Esophagus squamous epithelium (tissue), 5 donors: Measurements from ENCODE around the gene CA9. TPM values are rescaled to one million over a fixed set of nuclear protein-coding genes. Genes with fewer than 3 reads are reported as not detected.

Experiments used
- DNase-seq: peaks from one replicate; lab custom pipeline; 2025; lab: John Stamatoyannopoulos, UW
- H3K27ac ChIP-seq, 4 donors: fragments of 200-600 bp; sonication (generic); one replicate each; pipeline ENCODE4 v1.5.1; 2016 to 2019; ENCODE audit warnings: mild to moderate bottlenecking in 1 of 4
- H3K27me3 ChIP-seq, 4 donors: fragments of 200-600 bp; sonication (generic); 1 replicate in 3 of 4; 2 replicates in 1 of 4; pipeline versions ENCODE4 v1.5.1 to v1.6.0; 2017 to 2021; ENCODE audit warnings: antibody characterized with exemption in 1 of 4
- H3K36me3 ChIP-seq, 3 donors: fragments of 200-600 bp; sonication (generic); one replicate each; pipeline ENCODE4 v1.5.1; 2016 to 2019
- H3K4me1 ChIP-seq, 3 donors: fragments of 200-600 bp; sonication (generic); one replicate each; pipeline ENCODE4 v1.5.1; 2017 to 2019
- H3K4me3 ChIP-seq, 4 donors: fragments of 200-600 bp; sonication (generic); 1 replicate in 3 of 4; 2 replicates in 1 of 4; pipeline ENCODE4 v1.5.1; 2016 to 2019; ENCODE audit warnings: mild to moderate bottlenecking in 2 of 4, moderate library complexity in 1 of 4
- H3K9me3 ChIP-seq, 3 donors: fragments of 200-600 bp; sonication (generic); one replicate each; pipeline ENCODE4 v1.5.1; 2016 to 2019
- POLR2A ChIP-seq, 4 donors: fragments of 450-650 bp; IDR thresholded peaks; one replicate each; pipeline ENCODE4 v1.6.1; 2017; ENCODE audit warnings: antibody characterized with exemption in 4 of 4, mild to moderate bottlenecking in 4 of 4, moderate library complexity in 3 of 4
- WGBS, 2 donors: methylation state at CpG; one replicate each; pipeline ENCODE4 v1.1.5; 2018; 5-methylcytosine and 5-hydroxymethylcytosine counted together
- intact Hi-C: fragments of 100-400 bp; cut with DNase I; formaldehyde crosslinking; loops from one replicate; pipeline ENCODE4 v1.15.0; 2022
- total RNA-seq, 4 donors: library from RNA; depleted of rRNA; stranded (reverse); fragments of >200 nt; gene quantifications; one replicate each; pipeline ENCODE4 v1.1.0, GENCODE V29; 2016
- TF ChIP-seq, protein P1 (sequence below), 6 experiments: fragments of 450-650 bp in 4 of 6; fragments of 200-600 bp in 2 of 6; sonication (generic) in 2 of 6; IDR thresholded peaks; one replicate each; pipeline ENCODE4 v1.5.1; 2016 to 2019; ENCODE audit warnings: antibody characterized with exemption in 6 of 6, mild to moderate bottlenecking in 4 of 6, moderate library complexity in 4 of 6
- donor health status: DM: yes; HTN: yes; CAD: no.

Gene CA9
- total RNA-seq, 4 donors from 2014 or later = 2.2 TPM; not detected in 3

- WGBS, 2 donors = 62 to 81% methylated on average over 7 to 14 of the region's 22 CpGs
- Histone ChIP-seq H3K36me3 (no peaks in the 10 kb centered on the region), H3K9me3 (no peaks in the 10 kb centered on the region), H3K27ac (peak within 1 kb of the TSS; percentile 3 to 78 (median 48)), H3K27me3 (no peaks in the 10 kb centered on the region), H3K4me1 (peaks cover 8 to 54% (median 23%) of the 10 kb centered on the region in 3 donors), H3K4me3 (peak within 1 kb of the TSS; percentile 2 to 55 (median 24))
- intact Hi-C loops = no loop called here
- TF ChIP-seq, protein P1, sequence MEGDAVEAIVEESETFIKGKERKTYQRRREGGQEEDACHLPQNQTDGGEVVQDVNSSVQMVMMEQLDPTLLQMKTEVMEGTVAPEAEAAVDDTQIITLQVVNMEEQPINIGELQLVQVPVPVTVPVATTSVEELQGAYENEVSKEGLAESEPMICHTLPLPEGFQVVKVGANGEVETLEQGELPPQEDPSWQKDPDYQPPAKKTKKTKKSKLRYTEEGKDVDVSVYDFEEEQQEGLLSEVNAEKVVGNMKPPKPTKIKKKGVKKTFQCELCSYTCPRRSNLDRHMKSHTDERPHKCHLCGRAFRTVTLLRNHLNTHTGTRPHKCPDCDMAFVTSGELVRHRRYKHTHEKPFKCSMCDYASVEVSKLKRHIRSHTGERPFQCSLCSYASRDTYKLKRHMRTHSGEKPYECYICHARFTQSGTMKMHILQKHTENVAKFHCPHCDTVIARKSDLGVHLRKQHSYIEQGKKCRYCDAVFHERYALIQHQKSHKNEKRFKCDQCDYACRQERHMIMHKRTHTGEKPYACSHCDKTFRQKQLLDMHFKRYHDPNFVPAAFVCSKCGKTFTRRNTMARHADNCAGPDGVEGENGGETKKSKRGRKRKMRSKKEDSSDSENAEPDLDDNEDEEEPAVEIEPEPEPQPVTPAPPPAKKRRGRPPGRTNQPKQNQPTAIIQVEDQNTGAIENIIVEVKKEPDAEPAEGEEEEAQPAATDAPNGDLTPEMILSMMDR (IDR thresholded peaks at IDR 0.05) = no peak
- TF ChIP-seq POLR2A (IDR thresholded peaks at IDR 0.05) = no peak
- DNase-seq = no peak
These were observed 23.2 kb upstream of the CA9 start, which contains the start of gene SIT1 for GRCh38 chr9:35650341-35651158. SIT1 (minus strand) TSS chr9:35650931; CDS start chr9:35650853, 78 bp downstream.

DNA sequence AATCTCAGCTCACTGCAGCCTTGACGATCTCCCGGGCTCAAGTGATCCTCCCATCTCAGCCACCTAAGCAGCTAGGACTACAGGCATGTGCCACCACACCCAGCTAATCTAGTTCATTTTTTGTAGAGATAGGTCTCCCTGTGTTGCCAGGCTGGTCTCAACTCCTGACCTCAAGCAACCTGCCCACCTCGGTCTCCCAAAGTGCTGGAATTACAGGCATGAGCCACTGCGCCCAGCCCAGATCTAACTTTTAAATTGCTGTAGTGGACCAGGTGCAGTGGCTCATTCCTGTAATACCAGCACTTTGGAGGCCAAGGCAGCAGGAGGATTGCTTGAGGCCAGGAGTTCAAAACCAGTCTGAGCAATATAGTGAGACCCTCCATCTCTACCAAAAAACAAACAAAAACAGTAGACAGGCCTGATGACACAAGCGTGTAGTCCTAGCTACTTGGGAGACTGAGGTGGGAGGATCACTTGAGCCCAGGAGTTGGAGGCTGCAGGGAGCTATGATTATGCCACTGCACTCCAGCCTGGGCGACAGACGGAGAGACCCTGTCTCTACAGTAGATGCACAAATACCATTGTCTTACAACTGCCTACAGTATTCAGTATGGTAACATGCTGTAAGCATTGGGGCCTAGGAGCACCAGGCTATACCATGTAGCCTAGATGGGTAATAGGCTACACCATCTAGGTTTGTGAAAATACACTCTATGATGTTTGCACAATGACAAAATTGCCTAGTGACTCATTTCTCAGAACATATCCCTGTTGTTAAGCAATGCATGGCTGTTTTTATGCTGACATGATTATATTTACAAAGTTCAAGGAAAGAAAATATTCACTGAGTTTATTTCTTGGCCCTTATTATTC, 21.5 kb upstream of the CA9 start:
- no peaks in the 10 kb centered on the region for H3K9me3 ChIP-seq
- no peak overlapping the region for H3K4me3 ChIP-seq
- intact Hi-C loops = no loop called here
- peak overlapping the region in 1 of 4 donors; percentile 9 for H3K27ac ChIP-seq
- WGBS, 2 donors = 68 to 79% methylated on average over 7 of the region's 7 CpGs
- DNase-seq = no peak
- peaks cover 5 to 46% (median 23%) of the 10 kb centered on the region in 3 donors for H3K4me1 ChIP-seq
- H3K27me3 ChIP-seq = no peaks in the 10 kb centered on the region
- TF ChIP-seq, protein P1 (IDR thresholded peaks at IDR 0.05) = no peak
- H3K36me3 ChIP-seq = no peaks in the 10 kb centered on the region

DNA sequence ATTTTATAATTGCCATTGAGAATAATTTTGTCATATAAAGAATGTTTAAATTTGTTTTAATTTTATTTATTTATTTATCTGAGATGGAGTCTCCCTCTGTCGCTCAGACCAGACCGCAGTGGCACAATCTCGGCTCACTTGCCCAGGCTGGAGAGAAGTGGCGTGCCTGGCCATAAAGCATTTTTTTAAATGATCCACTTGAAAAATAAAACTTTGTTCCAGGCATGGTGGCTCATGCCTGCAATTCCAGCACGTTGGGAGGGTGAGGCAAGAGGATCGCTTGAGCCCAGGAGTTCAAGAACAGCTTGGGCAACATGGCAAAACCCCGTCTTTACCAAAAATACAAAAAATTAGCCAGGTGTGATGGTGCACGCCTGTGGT, 20.9 kb upstream of the CA9 start:
- intact Hi-C loops = no loop called here
- peak overlapping the region in 1 of 4 donors; percentile 1 for H3K27ac ChIP-seq
- H3K27me3 ChIP-seq = no peaks in the 10 kb centered on the region
- peaks cover 2 to 44% (median 22%) of the 10 kb centered on the region in 3 donors for H3K4me1 ChIP-seq
- TF ChIP-seq POLR2A (IDR thresholded peaks at IDR 0.05) = no peak
- TF ChIP-seq, protein P1 (IDR thresholded peaks at IDR 0.05) = no peak
- H3K4me3 ChIP-seq = no peak overlapping the region
- no peaks in the 10 kb centered on the region for H3K9me3 ChIP-seq
- H3K36me3 ChIP-seq = no peaks in the 10 kb centered on the region
- WGBS, 2 donors = 83 to 90% methylated on average over 8 of the region's 8 CpGs
- DNase-seq = no peak

GRCh38 chr9:35653611-35654010, 20.1 kb upstream of the CA9 start:
- H3K27ac ChIP-seq = no peak overlapping the region
- no peaks in the 10 kb centered on the region for H3K36me3 ChIP-seq
- no peaks in the 10 kb centered on the region for H3K9me3 ChIP-seq
- WGBS, 2 donors = 64 to 88% methylated on average over 2 of the region's 2 CpGs
- DNase-seq = no peak
- H3K4me3 ChIP-seq = no peak overlapping the region
- intact Hi-C loops = no loop called here
- peaks cover 3 to 44% (median 22%) of the 10 kb centered on the region in 3 donors for H3K4me1 ChIP-seq
- no peaks in the 10 kb centered on the region for H3K27me3 ChIP-seq
- TF ChIP-seq POLR2A (IDR thresholded peaks at IDR 0.05) = no peak
- TF ChIP-seq, protein P1 (IDR thresholded peaks at IDR 0.05) = no peak
